H9 (cell line): Measurements from ENCODE around the gene GADD45GIP1. TPM values are rescaled to one million over a fixed set of nuclear protein-coding genes. Genes with fewer than 3 reads are reported as not detected.

ENCODE experiments used
- DNase-seq: peaks from one replicate; pipeline ENCODE4 v3.0.0-alpha.2; 2017
- H2AFZ ChIP-seq: one replicate; pipeline ENCODE4 v1.6.1; 2013; ENCODE audit warnings: mild to moderate bottlenecking, low read length, control low read depth, moderate library complexity
- H2AK5ac ChIP-seq: 2 replicates; pipeline ENCODE4 v1.6.1; 2013; ENCODE audit warnings: low read length, control low read depth, mixed read lengths; ENCODE audit not compliant: insufficient read length
- H2BK120ac ChIP-seq: one replicate; pipeline ENCODE4 v1.6.1; 2013; ENCODE audit warnings: low read depth, mild to moderate bottlenecking, low read length, control low read depth, inconsistent platforms; ENCODE audit not compliant: poor library complexity, severe bottlenecking
- H2BK12ac ChIP-seq: 2 replicates; pipeline ENCODE4 v1.6.1; 2013; ENCODE audit warnings: low read length, control low read depth, mixed read lengths, low read depth; ENCODE audit not compliant: insufficient read length
- H2BK15ac ChIP-seq: 2 replicates; pipeline ENCODE4 v1.6.1; 2013; ENCODE audit warnings: low read depth, low read length, control low read depth
- H2BK20ac ChIP-seq: one replicate; pipeline ENCODE4 v1.6.1; 2013; ENCODE audit warnings: low read depth, mild to moderate bottlenecking, low read length, control low read depth, inconsistent platforms; ENCODE audit not compliant: poor library complexity, severe bottlenecking
- H2BK5ac ChIP-seq: 2 replicates; pipeline ENCODE4 v1.6.1; 2013; ENCODE audit warnings: low read length, control low read depth, mixed read lengths; ENCODE audit not compliant: insufficient read length
- H3K14ac ChIP-seq: 2 replicates; pipeline ENCODE4 v1.6.1; 2013; ENCODE audit warnings: low read length, control low read depth; ENCODE audit not compliant: insufficient read depth
- H3K18ac ChIP-seq: 2 replicates; pipeline ENCODE4 v1.6.1; 2013; ENCODE audit warnings: low read depth, mild to moderate bottlenecking, mixed read lengths, low read length, control low read depth; ENCODE audit not compliant: insufficient read length
- H3K23ac ChIP-seq: 2 replicates; pipeline ENCODE4 v1.6.1; 2013; ENCODE audit warnings: low read length, control low read depth, mixed read lengths, low read depth; ENCODE audit not compliant: insufficient read length
- H3K23me2 ChIP-seq: 2 replicates; pipeline ENCODE4 v1.6.1; 2013; ENCODE audit warnings: low read depth, mild to moderate bottlenecking, mixed read lengths, low read length, control low read depth; ENCODE audit not compliant: insufficient read length, poor library complexity, severe bottlenecking
- H3K27ac ChIP-seq: 2 replicates; pipeline ENCODE4 v1.5.1; 2013; ENCODE audit warnings: low read length, control low read depth, mixed read lengths, low read depth; ENCODE audit not compliant: insufficient read length
- H3K27me3 ChIP-seq: 2 replicates; pipeline ENCODE4 v1.6.1; 2013; ENCODE audit warnings: low read length, control low read depth, inconsistent platforms; ENCODE audit not compliant: insufficient read depth
- H3K4ac ChIP-seq: 2 replicates; pipeline ENCODE4 v1.6.1; 2013; ENCODE audit warnings: low read depth, mild to moderate bottlenecking, control low read depth, inconsistent platforms, low read length, moderate library complexity
- H3K4me1 ChIP-seq: 2 replicates; pipeline ENCODE4 v1.6.1; 2013; ENCODE audit warnings: low read length, control low read depth, inconsistent platforms; ENCODE audit not compliant: insufficient read depth
- H3K4me2 ChIP-seq: 2 replicates; pipeline ENCODE4 v1.6.1; 2013; ENCODE audit warnings: low read length, control low read depth, mixed read lengths; ENCODE audit not compliant: insufficient read length, insufficient read depth
- H3K56ac ChIP-seq: 2 replicates; pipeline ENCODE4 v1.6.1; 2013; ENCODE audit warnings: low read depth, mild to moderate bottlenecking, mixed read lengths, low read length, control low read depth; ENCODE audit not compliant: insufficient read length
- H3K79me1 ChIP-seq: 2 replicates; pipeline ENCODE4 v1.6.1; 2013; ENCODE audit warnings: low read depth, mild to moderate bottlenecking, moderate library complexity, low read length, control low read depth, inconsistent platforms; ENCODE audit not compliant: insufficient read depth, poor library complexity, severe bottlenecking
- H3K79me2 ChIP-seq: 2 replicates; pipeline ENCODE4 v1.6.1; 2013; ENCODE audit warnings: low read length, control low read depth, inconsistent platforms; ENCODE audit not compliant: insufficient read depth
- H3K9ac ChIP-seq: 2 replicates; pipeline ENCODE4 v1.6.1; 2013; ENCODE audit warnings: low read length, control low read depth, mixed read lengths; ENCODE audit not compliant: insufficient read length; ENCODE audit errors: extremely low read depth
- H3K9me3 ChIP-seq: one replicate; pipeline ENCODE4 v1.6.1; 2013; ENCODE audit warnings: low read depth, low read length, inconsistent platforms; ENCODE audit not compliant: control insufficient read depth
- H3T11ph ChIP-seq: one replicate; pipeline ENCODE4 v1.6.1; 2013; ENCODE audit warnings: mild to moderate bottlenecking, low read length, control low read depth, inconsistent platforms
- H4K20me1 ChIP-seq: one replicate; pipeline ENCODE4 v1.6.1; 2013; ENCODE audit not compliant: control insufficient read depth, insufficient read length, insufficient read depth
- H4K5ac ChIP-seq: 2 replicates; pipeline ENCODE4 v1.6.1; 2013; ENCODE audit warnings: low read depth, mild to moderate bottlenecking, mixed read lengths, low read length, control low read depth; ENCODE audit not compliant: insufficient read length
- H4K8ac ChIP-seq: replicated peaks from 2 replicates; pipeline ENCODE4 v1.6.1; 2013; ENCODE audit warnings: low read length, control low read depth, mixed read lengths, low read depth; ENCODE audit not compliant: insufficient read length
- H4K91ac ChIP-seq: 2 replicates; pipeline ENCODE4 v1.6.1; 2013; ENCODE audit warnings: low read depth, mild to moderate bottlenecking, moderate library complexity, mixed read lengths, low read length, control low read depth; ENCODE audit not compliant: insufficient read length
- H3K27ac Mint-ChIP-seq, 3 experiments: 2 replicates in 2 of 3; 3 replicates in 1 of 3; pipeline ENCODE4 v1.8.0; 2020 to 2021; ENCODE audit warnings: mixed read lengths in 3 of 3, mild to moderate bottlenecking in 1 of 3, moderate library complexity in 1 of 3
- H3K27me3 Mint-ChIP-seq: 2 replicates; pipeline ENCODE4 v1.8.0; 2021; ENCODE audit warnings: low read depth, mild to moderate bottlenecking, moderate library complexity, mixed read lengths
- H3K36me3 Mint-ChIP-seq, 3 experiments: 2 replicates in 2 of 3; 3 replicates in 1 of 3; pipeline ENCODE4 v1.8.0; 2020 to 2021; ENCODE audit warnings: low read depth in 3 of 3, mixed read lengths in 3 of 3; ENCODE audit not compliant: insufficient read depth in 1 of 3
- H3K4me1 Mint-ChIP-seq, 2 experiments: 2 replicates each; pipeline ENCODE4 v1.8.0; 2020; ENCODE audit warnings: mixed read lengths in 2 of 2
- H3K4me3 Mint-ChIP-seq, 2 experiments: 2 replicates in 1 of 2; 3 replicates in 1 of 2; pipeline ENCODE4 v1.8.0; 2020 to 2021; ENCODE audit warnings: mild to moderate bottlenecking in 2 of 2, mixed read lengths in 2 of 2, moderate library complexity in 1 of 2
- H3K9me3 Mint-ChIP-seq, 2 experiments: 2 replicates in 1 of 2; 3 replicates in 1 of 2; pipeline ENCODE4 v1.8.0; 2020; ENCODE audit warnings: mild to moderate bottlenecking in 2 of 2, mixed read lengths in 2 of 2, moderate library complexity in 1 of 2
- WGBS: extraction: QIAGEN DNeasy Blood & Tissue Kit; methylation state at CpG from one replicate; pipeline ENCODE4 v1.1.7; 2013; ENCODE audit warnings: missing lambda C conversion rate, low lambda C conversion rate, mixed read lengths; ENCODE audit not compliant: insufficient read length; ENCODE audit errors: extremely low coverage; 5-methylcytosine and 5-hydroxymethylcytosine counted together
- total RNA-seq: library from RNA; stranded (reverse); gene quantifications from 2 replicates; pipeline ENCODE4 v1.2.1, GENCODE V29; 2021
- TF ChIP-seq, protein P1 (sequence below): fragments of 200-600 bp; sonication (generic); conservative IDR thresholded peaks from 3 replicates; pipeline ENCODE4 v1.8.0; 2021; ENCODE audit warnings: antibody characterized with exemption, mild to moderate bottlenecking

Gene GADD45GIP1
- total RNA-seq, 1 experiment from 2014 or later, result 44.5 TPM

DNA sequence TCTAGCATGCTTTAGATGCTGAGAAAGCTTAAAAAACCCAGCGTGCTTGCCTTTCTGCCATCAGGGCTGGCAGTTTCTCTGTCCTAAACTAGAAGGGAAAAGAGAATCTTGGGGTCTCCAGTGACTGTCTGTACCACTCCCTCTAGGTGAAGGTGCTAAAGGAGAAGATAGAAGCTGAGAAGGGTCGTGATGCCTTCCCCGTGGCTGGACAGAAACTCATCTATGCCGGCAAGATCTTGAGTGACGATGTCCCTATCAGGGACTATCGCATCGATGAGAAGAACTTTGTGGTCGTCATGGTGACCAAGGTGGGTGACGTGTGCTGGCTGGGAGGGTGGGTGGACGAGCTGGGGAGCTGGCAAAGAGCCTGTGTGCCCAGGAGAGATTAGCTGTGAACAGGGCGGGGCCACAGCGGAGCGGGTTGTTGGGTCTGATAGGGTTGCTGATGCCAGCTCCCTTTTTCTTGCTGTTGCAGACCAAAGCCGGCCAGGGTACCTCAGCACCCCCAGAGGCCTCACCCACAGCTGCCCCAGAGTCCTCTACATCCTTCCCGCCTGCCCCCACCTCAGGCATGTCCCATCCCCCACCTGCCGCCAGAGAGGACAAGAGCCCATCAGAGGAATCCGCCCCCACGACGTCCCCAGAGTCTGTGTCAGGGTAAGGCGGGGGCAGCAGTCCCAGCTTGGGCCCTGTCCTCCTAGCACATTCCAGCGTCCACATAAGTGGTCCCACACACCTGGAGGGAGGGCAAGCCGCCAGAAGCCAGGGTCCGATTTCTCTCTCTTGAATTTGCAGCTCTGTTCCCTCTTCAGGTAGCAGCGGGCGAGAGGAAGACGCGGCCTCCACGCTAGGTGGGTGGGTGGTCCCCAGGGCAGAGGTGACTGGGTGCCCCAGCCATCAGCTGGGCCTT, 9.1 kb downstream of the GADD45GIP1 start:
- Histone ChIP-seq H3K27me3 (no peaks in the 10 kb centered on the region), H3K79me1 (no peaks in the 10 kb centered on the region), H3K4me1 (no peaks in the 10 kb centered on the region), H3K9ac (no peak overlapping the region), H4K8ac (no peak overlapping the region), H2AK5ac (no peak overlapping the region), H3K27ac (no peak overlapping the region), H2BK15ac (no peak overlapping the region), H4K20me1 (no peaks in the 10 kb centered on the region), H3K4ac (no peak overlapping the region), H2BK120ac (no peak overlapping the region), H3K4me2 (no peak overlapping the region), H3K9me3 (no peaks in the 10 kb centered on the region), H2AFZ (no peak overlapping the region), H3K79me2 (no peaks in the 10 kb centered on the region; the same call in 1 of the 2 replicates), H4K91ac (no peak overlapping the region), H3K14ac (no peak overlapping the region; the same call in 1 of the 2 replicates), H3K18ac (no peak overlapping the region), H3K23me2 (no peaks in the 10 kb centered on the region), H3T11ph (no peak overlapping the region), H3K56ac (no peak overlapping the region), H3K23ac (no peak overlapping the region), H2BK20ac (no peak overlapping the region), H2BK5ac (no peak overlapping the region), H2BK12ac (no peak overlapping the region), H4K5ac (no peak overlapping the region)
- TF ChIP-seq, protein P1, sequence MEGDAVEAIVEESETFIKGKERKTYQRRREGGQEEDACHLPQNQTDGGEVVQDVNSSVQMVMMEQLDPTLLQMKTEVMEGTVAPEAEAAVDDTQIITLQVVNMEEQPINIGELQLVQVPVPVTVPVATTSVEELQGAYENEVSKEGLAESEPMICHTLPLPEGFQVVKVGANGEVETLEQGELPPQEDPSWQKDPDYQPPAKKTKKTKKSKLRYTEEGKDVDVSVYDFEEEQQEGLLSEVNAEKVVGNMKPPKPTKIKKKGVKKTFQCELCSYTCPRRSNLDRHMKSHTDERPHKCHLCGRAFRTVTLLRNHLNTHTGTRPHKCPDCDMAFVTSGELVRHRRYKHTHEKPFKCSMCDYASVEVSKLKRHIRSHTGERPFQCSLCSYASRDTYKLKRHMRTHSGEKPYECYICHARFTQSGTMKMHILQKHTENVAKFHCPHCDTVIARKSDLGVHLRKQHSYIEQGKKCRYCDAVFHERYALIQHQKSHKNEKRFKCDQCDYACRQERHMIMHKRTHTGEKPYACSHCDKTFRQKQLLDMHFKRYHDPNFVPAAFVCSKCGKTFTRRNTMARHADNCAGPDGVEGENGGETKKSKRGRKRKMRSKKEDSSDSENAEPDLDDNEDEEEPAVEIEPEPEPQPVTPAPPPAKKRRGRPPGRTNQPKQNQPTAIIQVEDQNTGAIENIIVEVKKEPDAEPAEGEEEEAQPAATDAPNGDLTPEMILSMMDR, result no peak
- Mint-ChIP-seq H3K27me3 (no peaks in the 10 kb centered on the region), H3K9me3 (0 out of 5 replicates have a peak, but pooled peaks cover 0 to 3% of the 10 kb centered on the region in 2 experiments), H3K4me1 (peaks cover 15 to 30% of the 10 kb centered on the region in 2 experiments), H3K4me3 (peak overlapping the region; percentile 29 to 30; a peak in 3 of 5 replicates), H3K36me3 (peaks cover 49 to 81% (median 72%) of the 10 kb centered on the region in 3 experiments), H3K27ac (peak overlapping the region in 2 of 3 experiments; percentile 33 to 89; a peak in 3 of 7 replicates)
- no peak for DNase-seq
- no CpG with 5 or more reads among the region's 28 CpGs for WGBS
